ENCODE results near the gene PLCL1.

- TF ChIP-seq CTCF (IDR thresholded peaks at IDR 0.05): no peak
- no peak for TF ChIP-seq POLR2A (IDR thresholded peaks at IDR 0.05)
Measured at GRCh38 chr2:198173864-198174263, 369.5 kb downstream of the PLCL1 start.
